Gastroesophageal sphincter (tissue), 4 donors: ENCODE data around the gene VPS41. TPM values are rescaled to one million over a fixed set of nuclear protein-coding genes. Genes with fewer than 3 reads are reported as not detected.

Experiments used
- ATAC-seq: fragments of 150-250 bp; one replicate; pipeline ENCODE4 v1.9.1; 2016; ENCODE audit warnings: mild to moderate bottlenecking, moderate library complexity
- H3K27ac ChIP-seq, 4 donors: fragments of 200-600 bp; sonication (generic) in 3 of 4; 1 replicate in 3 of 4; 2 replicates in 1 of 4; pipeline ENCODE4 v1.5.1; 2016 to 2019
- H3K27me3 ChIP-seq: fragments of 200-600 bp; sonication (generic); one replicate; pipeline ENCODE4 v1.5.1; 2019
- H3K36me3 ChIP-seq, 2 donors: fragments of 200-600 bp; sonication (generic); one replicate each; pipeline ENCODE4 v1.5.1; 2019; ENCODE audit warnings: control low read depth in 1 of 2
- H3K4me1 ChIP-seq, 3 donors: fragments of 200-600 bp; sonication (generic); 1 replicate in 2 of 3; 2 replicates in 1 of 3; pipeline ENCODE4 v1.5.1; 2016 to 2019; ENCODE audit warnings: control low read depth in 2 of 3
- H3K4me3 ChIP-seq, 2 donors: fragments of 200-600 bp; sonication (generic); one replicate each; pipeline ENCODE4 v1.5.1; 2019; ENCODE audit warnings: mild to moderate bottlenecking in 1 of 2, moderate library complexity in 1 of 2
- H3K9me3 ChIP-seq, 3 donors: fragments of 200-600 bp; sonication (generic); one replicate each; pipeline ENCODE4 v1.5.1; 2017 to 2019; ENCODE audit warnings: control low read depth in 2 of 3
- CTCF ChIP-seq, 4 experiments: fragments of 200-600 bp in 2 of 4; fragments of 450-650 bp in 2 of 4; sonication (generic) in 1 of 4; IDR thresholded peaks; one replicate each; pipeline ENCODE4 v1.5.1; 2017 to 2019; ENCODE audit warnings: antibody characterized with exemption in 4 of 4, mild to moderate bottlenecking in 2 of 4, moderate library complexity in 2 of 4
- EP300 ChIP-seq: sonication (generic); formaldehyde crosslinking; IDR thresholded peaks from one replicate; pipeline ENCODE4 v1.6.1; 2017; ENCODE audit warnings: antibody characterized with exemption, mild to moderate bottlenecking
- POLR2A ChIP-seq, 2 donors: fragments of 450-650 bp; IDR thresholded peaks; one replicate each; pipeline ENCODE4 v1.6.1; 2017; ENCODE audit warnings: antibody characterized with exemption in 2 of 2, mild to moderate bottlenecking in 2 of 2, moderate library complexity in 1 of 2
- POLR2AphosphoS5 ChIP-seq: sonication (generic); formaldehyde crosslinking; IDR thresholded peaks from one replicate; pipeline ENCODE4 v1.6.1; 2017; ENCODE audit warnings: antibody characterized with exemption
- WGBS, 2 donors: methylation state at CpG; one replicate each; pipeline ENCODE4 v1.1.5; 2018; ENCODE audit warnings: low coverage in 1 of 2; 5-methylcytosine and 5-hydroxymethylcytosine counted together
- total RNA-seq, 4 donors: library from RNA; depleted of rRNA; stranded (reverse); fragments of >200 nt; gene quantifications; one replicate each; pipeline ENCODE4 v1.1.0, GENCODE V29; 2016

The VPS41 gene
- total RNA-seq, 4 donors from 2014 or later, result 33.7 to 71.8 (median 44.3) TPM

GRCh38 chr7:38927751-38928150 is 18.8 kb upstream of the VPS41 start:
- no peaks in the 10 kb centered on the region for H3K4me1 ChIP-seq
- ATAC-seq, result no peak
- H3K27me3 ChIP-seq, result no peaks in the 10 kb centered on the region
- H3K36me3 ChIP-seq, result no peaks in the 10 kb centered on the region
- no peak overlapping the region for H3K4me3 ChIP-seq
- no peak overlapping the region for H3K27ac ChIP-seq
- H3K9me3 ChIP-seq, result no peaks in the 10 kb centered on the region
- WGBS, 2 donors, result 68 to 83% methylated on average over 1 to 4 of the region's 5 CpGs
- TF ChIP-seq EP300, result no peak
- TF ChIP-seq POLR2AphosphoS5, result no peak
- TF ChIP-seq CTCF (IDR thresholded peaks at IDR 0.05), result no peak
- no peak for TF ChIP-seq POLR2A (IDR thresholded peaks at IDR 0.05)

- H3K36me3 ChIP-seq, result no peaks in the 10 kb centered on the region
- H3K4me1 ChIP-seq, result no peaks in the 10 kb centered on the region
- 55 to 56% methylated on average over 3 of the region's 3 CpGs for WGBS, 2 donors
- no peak overlapping the region for H3K27ac ChIP-seq
- no peaks in the 10 kb centered on the region for H3K27me3 ChIP-seq
- TF ChIP-seq EP300 (no peak), POLR2AphosphoS5 (no peak), CTCF (IDR thresholded peaks at IDR 0.05) (no peak), POLR2A (IDR thresholded peaks at IDR 0.05) (no peak)
- ATAC-seq, result no peak
- no peaks in the 10 kb centered on the region for H3K9me3 ChIP-seq
- no peak overlapping the region for H3K4me3 ChIP-seq
Measured at GRCh38 chr7:38920731-38921130, 11.7 kb upstream of the VPS41 start.

- no peak overlapping the region for H3K4me3 ChIP-seq
- H3K4me1 ChIP-seq, result no peaks in the 10 kb centered on the region
- WGBS, 2 donors, result 64% methylated on average over 1 of the region's 1 CpG; no CpG with 5 or more reads in 1 of the 2 donors
- ATAC-seq, result no peak
- no peak for TF ChIP-seq POLR2A (IDR thresholded peaks at IDR 0.05)
- no peak for TF ChIP-seq POLR2AphosphoS5
- TF ChIP-seq EP300, result no peak
- TF ChIP-seq CTCF (IDR thresholded peaks at IDR 0.05), result no peak
- no peaks in the 10 kb centered on the region for H3K36me3 ChIP-seq
- H3K27me3 ChIP-seq, result no peaks in the 10 kb centered on the region
- no peaks in the 10 kb centered on the region for H3K9me3 ChIP-seq
- no peak overlapping the region for H3K27ac ChIP-seq
Measured at GRCh38 chr7:38916396-38916795, 7.4 kb upstream of the VPS41 start.

- no peak for ATAC-seq
- Histone ChIP-seq H3K4me3 (no peak overlapping the region), H3K36me3 (no peaks in the 10 kb centered on the region), H3K27ac (no peak overlapping the region), H3K9me3 (no peaks in the 10 kb centered on the region), H3K27me3 (no peaks in the 10 kb centered on the region), H3K4me1 (peaks cover 0 to 9% (median 3%) of the 10 kb centered on the region in 3 donors)
- TF ChIP-seq POLR2A (IDR thresholded peaks at IDR 0.05), result no peak
- TF ChIP-seq POLR2AphosphoS5, result no peak
- no peak for TF ChIP-seq CTCF (IDR thresholded peaks at IDR 0.05)
- no peak for TF ChIP-seq EP300
Measured at GRCh38 chr7:38909870-38910269, 879 bp upstream of the VPS41 start.

- WGBS, 2 donors, result 29 to 50% methylated on average over 1 of the region's 1 CpG
- no peaks in the 10 kb centered on the region for H3K27me3 ChIP-seq
- H3K9me3 ChIP-seq, result no peaks in the 10 kb centered on the region
- peaks cover 0 to 9% (median 3%) of the 10 kb centered on the region in 3 donors for H3K4me1 ChIP-seq
- H3K36me3 ChIP-seq, result no peaks in the 10 kb centered on the region
- no peak overlapping the region for H3K4me3 ChIP-seq
- TF ChIP-seq POLR2AphosphoS5, result no peak
- no peak for TF ChIP-seq POLR2A (IDR thresholded peaks at IDR 0.05)
- H3K27ac ChIP-seq, result no peak overlapping the region
- ATAC-seq, result no peak
Measured at GRCh38 chr7:38907766-38908165, 1.2 kb downstream of the VPS41 start.
